ENCODE data around the gene ZDHHC11.

ZDHHC11 gene

GRCh38 chr5:850511-851006, at the start of gene ZDHHC11:
Gene ZDHHC11, minus strand, starts transcription at chr5:850986. Its CDS starts 384 bp downstream, at chr5:850602.
- peak; percentile 24 for DNase-seq (ENCODE audit: low read depth)

DNA sequence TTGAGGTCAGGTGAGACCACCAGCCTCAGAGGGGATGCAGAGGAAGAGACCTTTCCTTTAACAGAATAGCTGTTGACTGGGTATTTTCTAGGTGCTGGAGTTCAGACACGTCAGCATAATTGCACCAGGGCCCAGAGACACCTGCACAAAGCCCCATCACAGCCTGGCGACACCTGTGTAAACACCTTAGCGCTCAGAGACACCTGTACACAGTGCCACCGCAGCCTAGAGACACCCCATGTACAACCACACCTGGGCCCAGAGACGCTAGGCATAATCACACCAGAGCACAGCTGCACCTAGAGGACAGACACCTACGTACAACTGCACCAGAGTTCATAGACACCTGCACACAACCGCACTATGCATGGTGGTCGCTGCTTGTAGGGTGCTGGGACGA, 42.9 kb upstream of the ZDHHC11 start:
- DNase-seq (ENCODE audit: low read depth): no peak

- no peak for DNase-seq (ENCODE audit: low read depth)
These were observed 42.3 kb upstream of the ZDHHC11 start for GRCh38 chr5:893137-893506.

DNA sequence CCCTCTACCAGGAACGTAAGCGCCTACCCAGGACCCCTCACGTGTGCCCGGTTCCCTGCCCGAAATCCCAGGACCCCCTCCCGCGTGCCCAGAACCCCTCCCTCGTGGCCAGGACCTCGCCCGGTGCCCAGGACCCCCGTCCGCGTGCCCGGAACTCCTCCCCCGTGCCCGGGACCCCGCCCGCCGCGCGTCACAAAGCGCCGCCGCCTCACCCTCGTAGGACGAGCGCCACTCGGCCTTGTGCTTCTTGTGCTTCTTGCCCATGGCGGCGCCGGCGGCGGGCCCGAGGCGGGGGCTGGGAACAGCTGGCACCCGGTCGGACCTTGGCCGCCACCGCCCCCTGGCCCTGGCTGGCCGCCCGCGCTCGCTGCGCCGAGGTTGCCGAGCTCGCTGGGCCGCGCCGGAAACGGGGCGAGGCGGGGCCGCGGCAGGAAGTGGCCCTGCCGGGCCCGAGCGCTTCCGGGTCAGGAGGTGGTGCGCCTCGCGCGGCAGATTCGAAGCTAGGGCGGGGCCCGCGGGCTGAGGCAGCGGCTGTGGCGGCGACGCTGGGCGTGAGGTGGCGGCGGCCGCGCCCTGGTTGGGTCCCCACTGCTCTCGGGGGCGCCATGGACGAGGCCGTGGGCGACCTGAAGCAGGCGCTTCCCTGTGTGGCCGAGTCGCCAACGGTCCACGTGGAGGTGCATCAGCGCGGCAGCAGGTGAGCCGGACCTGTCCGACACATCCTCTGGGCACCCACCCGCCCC, 41.8 kb upstream of the ZDHHC11 start, which contains the start of the genes BRD9 and TRIP13:
BRD9 (minus strand) TSS at position 408 of the 743 bp plus-strand sequence; CDS start at position 264, 144 bp downstream.
TRIP13 (plus strand) TSS at position 491 of the 743 bp plus-strand sequence; CDS start at position 606, 115 bp downstream.
- peak; percentile 83 for DNase-seq (ENCODE audit: low read depth)

GRCh38 chr5:891837-892393, 41.1 kb upstream of the ZDHHC11 start:
- DNase-seq (ENCODE audit: low read depth): peak; percentile 46

DNA sequence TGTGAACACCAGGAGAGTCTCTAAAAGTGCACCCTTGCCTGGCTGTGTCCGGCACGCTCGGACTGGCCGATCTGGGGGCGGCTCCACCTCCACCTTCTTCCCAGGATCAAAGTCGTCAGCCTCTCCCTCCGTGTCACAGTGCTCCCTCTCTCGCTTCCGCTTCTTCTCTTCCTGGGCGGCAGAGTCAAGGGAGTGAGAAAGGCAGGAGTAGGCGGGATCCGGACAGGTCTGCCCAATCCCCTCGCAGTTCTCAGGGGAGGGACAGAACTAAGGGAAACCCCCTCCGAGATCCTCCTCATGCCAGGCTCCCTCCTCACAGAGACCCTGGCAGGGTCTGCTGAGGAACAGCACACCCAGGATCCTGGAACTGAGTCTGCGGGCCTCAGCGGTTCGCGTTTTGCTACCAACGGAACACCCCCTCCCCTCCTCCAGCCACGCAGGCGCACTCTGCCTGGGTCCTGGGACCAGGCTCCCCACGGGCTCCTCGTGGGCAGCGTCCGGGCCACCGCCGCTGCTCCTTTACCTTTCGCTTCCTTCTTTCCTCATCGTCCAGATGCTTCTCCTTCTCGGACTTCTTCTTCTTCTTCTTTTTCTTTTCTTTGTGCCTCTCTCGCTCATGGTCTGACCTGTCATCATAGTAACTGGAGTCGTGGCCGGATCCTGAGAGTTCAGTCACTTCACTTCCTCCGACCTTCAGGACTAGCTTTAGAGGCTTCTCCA, 40.5 kb upstream of the ZDHHC11 start:
- DNase-seq (ENCODE audit: low read depth): no peak

GRCh38 chr5:889075-889710, 38.4 kb upstream of the ZDHHC11 start:
- DNase-seq (ENCODE audit: low read depth): no peak

DNA sequence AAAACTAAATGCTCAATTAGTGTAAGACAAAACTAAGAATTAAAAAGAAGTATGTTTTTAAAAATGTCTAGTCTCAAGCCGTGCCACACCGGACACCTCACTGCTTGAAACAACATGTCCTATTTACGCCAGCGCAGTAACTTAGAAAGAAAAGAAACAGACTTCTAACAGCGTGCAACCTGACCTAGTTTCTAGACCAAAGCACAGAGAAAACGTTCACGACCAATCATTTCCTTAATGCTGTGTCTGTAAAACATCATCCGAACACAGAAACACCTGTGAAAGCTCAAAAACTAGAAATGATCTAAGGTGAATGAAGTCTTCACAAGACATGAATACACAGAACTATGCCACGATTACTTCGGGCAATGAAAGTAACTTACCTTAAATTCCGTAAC, 37.9 kb upstream of the ZDHHC11 start:
- no peak for DNase-seq (ENCODE audit: low read depth)

- no peak for DNase-seq (ENCODE audit: low read depth)
These were observed 37.3 kb upstream of the ZDHHC11 start for GRCh38 chr5:887947-888637.

GRCh38 chr5:886716-887325, 36.0 kb upstream of the ZDHHC11 start:
- DNase-seq (ENCODE audit: low read depth): no peak

GRCh38 chr5:886036-886435, 35.2 kb upstream of the ZDHHC11 start:
- DNase-seq (ENCODE audit: low read depth): no peak

DNA sequence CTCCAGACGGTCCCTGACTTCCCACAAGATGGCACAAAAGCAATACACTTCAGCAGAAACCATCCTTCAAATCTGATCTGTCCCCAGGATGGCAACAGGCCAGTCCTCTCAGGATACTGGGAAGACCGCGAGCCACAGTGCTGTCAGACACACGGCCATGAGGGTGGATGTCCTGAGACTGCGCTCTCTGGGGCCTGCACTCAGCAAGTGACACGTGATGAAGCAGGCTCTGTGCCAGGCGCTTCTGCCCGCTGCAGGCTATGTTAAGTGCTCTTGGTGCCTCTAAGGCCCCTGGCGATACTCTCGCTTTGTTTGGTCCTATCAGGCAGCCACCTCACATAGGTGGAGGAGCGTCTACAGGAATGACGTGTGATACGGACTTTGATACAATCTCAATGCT, 34.7 kb upstream of the ZDHHC11 start:
- DNase-seq (ENCODE audit: low read depth): no peak

- no peak for DNase-seq (ENCODE audit: low read depth)
These were observed 34.3 kb upstream of the ZDHHC11 start for GRCh38 chr5:885127-885442.

GRCh38 chr5:884345-885126, 33.8 kb upstream of the ZDHHC11 start:
- no peak for DNase-seq (ENCODE audit: low read depth)

DNA sequence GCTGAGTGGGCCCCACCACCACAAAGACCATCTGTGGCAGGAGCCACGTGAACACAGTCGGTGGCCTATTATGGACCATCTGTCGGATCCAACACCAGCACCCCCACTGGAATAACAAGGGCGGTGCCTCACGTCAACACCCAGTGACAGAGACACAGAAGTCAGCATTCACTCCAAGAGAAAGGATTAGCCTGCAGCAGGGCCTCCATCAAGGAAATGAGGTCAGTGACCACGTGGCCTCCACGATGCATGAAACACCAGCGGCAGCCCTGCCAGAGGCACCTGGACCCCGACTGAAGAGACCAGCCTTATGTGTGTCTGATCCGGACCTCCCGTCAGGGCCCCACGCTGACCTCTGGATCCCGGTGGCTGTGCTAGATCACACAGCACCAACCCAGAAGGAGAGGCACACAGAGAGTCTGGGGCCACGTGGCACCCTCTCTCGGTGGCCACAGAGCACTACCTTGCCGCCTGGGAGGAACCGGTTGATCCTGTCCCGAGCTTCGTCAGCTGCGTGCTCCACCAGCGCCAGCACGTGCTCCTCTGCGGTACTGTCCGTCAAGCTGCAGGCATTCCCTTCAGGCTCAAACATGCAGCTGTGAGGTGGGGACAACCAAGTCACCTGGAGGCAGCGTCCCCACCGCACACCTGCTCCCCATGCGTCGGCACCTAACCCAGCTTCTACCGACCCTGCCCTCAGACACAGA, 32.8 kb upstream of the ZDHHC11 start:
- DNase-seq (ENCODE audit: low read depth): no peak

- no peak for DNase-seq (ENCODE audit: low read depth)
These were observed 31.7 kb upstream of the ZDHHC11 start for GRCh38 chr5:882253-883183.

- no peak for DNase-seq (ENCODE audit: low read depth)
These were observed 30.8 kb upstream of the ZDHHC11 start for GRCh38 chr5:881551-881935.

- no peak for DNase-seq (ENCODE audit: low read depth)
These were observed 30.2 kb upstream of the ZDHHC11 start for GRCh38 chr5:880816-881550.
